H1 (cell line): Measurements from ENCODE around the gene MEF2C. TPM values are rescaled to one million over a fixed set of nuclear protein-coding genes. Genes with fewer than 3 reads are reported as not detected.
A peak's percentile ranks its signal among the peaks of the same experiment; 100 is the strongest.
"Not testable (repeated sequence)": the region's sequence is repeated elsewhere in the genome, so short reads cannot be mapped to it uniquely, and the experiment has no call there.

Experiments
- CTCF ChIA-PET: fragments of 300-600 bp; sonication (Branson Sonifier 250); formaldehyde crosslinking; loops from one replicate; lab custom pipeline; 2021; ENCODE audit not compliant: partially characterized antibody; lab: Charles Lee
- POLR2A ChIA-PET: fragments of 300-600 bp; sonication (Branson Sonifier 250); formaldehyde crosslinking; loops from one replicate; lab custom pipeline; 2021; ENCODE audit warnings: inconsistent platforms; ENCODE audit not compliant: partially characterized antibody; lab: Charles Lee
- DNase-seq, 2 experiments: peaks; one replicate each; pipeline versions ENCODE4 v3.0.0 to v3.0.0-alpha.2; 2010 to 2022; ENCODE audit warnings: low spot score in 2 of 2, low read depth in 1 of 2, mixed read lengths in 1 of 2
- FAIRE-seq: peaks from 2 replicates; lab custom pipeline; 2011; peaks lifted over from hg19 to GRCh38; lab: Jason Lieb, UNC
- H2AFZ ChIP-seq: 2 replicates; pipeline ENCODE4 v1.8.1; 2012; ENCODE audit warnings: low read length, inconsistent platforms
- H2AK5ac ChIP-seq: 2 replicates; pipeline ENCODE4 v1.6.1; 2013; ENCODE audit warnings: low read depth, low read length
- H2BK120ac ChIP-seq: replicated peaks from 2 replicates; pipeline ENCODE3; 2013; ENCODE audit warnings: low read depth, low read length, inconsistent platforms
- H2BK12ac ChIP-seq: 2 replicates; pipeline ENCODE4 v1.6.1; 2013; ENCODE audit warnings: low read depth, low read length
- H2BK15ac ChIP-seq: 2 replicates; pipeline ENCODE4 v1.6.1; 2013; ENCODE audit warnings: low read length
- H2BK20ac ChIP-seq: 2 replicates; pipeline ENCODE4 v1.6.1; 2013; ENCODE audit warnings: low read length
- H2BK5ac ChIP-seq: 2 replicates; pipeline ENCODE4 v1.6.1; 2013; ENCODE audit warnings: low read depth, low read length
- H3K14ac ChIP-seq: 2 replicates; pipeline ENCODE4 v1.6.1; 2013; ENCODE audit warnings: inconsistent platforms; ENCODE audit not compliant: insufficient read length
- H3K18ac ChIP-seq: 2 replicates; pipeline ENCODE4 v1.6.1; 2013; ENCODE audit warnings: low read length; ENCODE audit errors: extremely low read depth
- H3K23ac ChIP-seq: 2 replicates; pipeline ENCODE4 v1.6.1; 2013; ENCODE audit warnings: inconsistent platforms; ENCODE audit not compliant: insufficient read length
- H3K23me2 ChIP-seq: 2 replicates; pipeline ENCODE4 v1.6.1; 2013; ENCODE audit warnings: low read depth, low read length
- H3K27ac ChIP-seq: 2 replicates; pipeline ENCODE4 v1.6.1; 2011; ENCODE audit warnings: low read depth, low read length, inconsistent platforms
- H3K27me3 ChIP-seq, 4 experiments: replicated peaks in 1 of 4; 1 replicate in 1 of 4; 2 replicates in 3 of 4; pipeline versions ENCODE4 v1.6.1 to v1.8.1; 2011 to 2013; ENCODE audit warnings: low read length in 3 of 4, mild to moderate bottlenecking in 3 of 4, inconsistent platforms in 2 of 4, mixed read lengths in 2 of 4, moderate library complexity in 1 of 4; ENCODE audit not compliant: control insufficient read depth in 3 of 4, insufficient read depth in 3 of 4; ENCODE audit errors: extremely low read depth in 1 of 4
- H3K36me3 ChIP-seq, 4 experiments: 2 replicates each; pipeline versions ENCODE4 v1.6.1 to v1.8.1; 2011 to 2013; ENCODE audit warnings: mild to moderate bottlenecking in 4 of 4, low read length in 3 of 4, moderate library complexity in 2 of 4, control low read depth in 1 of 4, inconsistent platforms in 1 of 4; ENCODE audit not compliant: insufficient read depth in 4 of 4, control insufficient read depth in 2 of 4
- H3K4ac ChIP-seq: replicated peaks from 2 replicates; pipeline ENCODE3; 2013; ENCODE audit warnings: low read length, low read depth, mixed read lengths, inconsistent platforms; ENCODE audit not compliant: insufficient read length
- H3K4me1 ChIP-seq, 4 experiments: replicated peaks in 1 of 4; 1 replicate in 1 of 4; 2 replicates in 3 of 4; pipeline versions ENCODE4 v1.6.1 to v1.8.1; 2011 to 2013; ENCODE audit warnings: low read length in 3 of 4, inconsistent platforms in 2 of 4, mixed read lengths in 1 of 4; ENCODE audit not compliant: insufficient read depth in 4 of 4, control insufficient read depth in 3 of 4
- H3K4me2 ChIP-seq, 2 experiments: 2 replicates each; pipeline versions ENCODE4 v1.6.1 to v1.8.1; 2011 to 2013; ENCODE audit warnings: low read depth in 2 of 2, low read length in 2 of 2, control low read depth in 1 of 2, inconsistent platforms in 1 of 2, mild to moderate bottlenecking in 1 of 2; ENCODE audit not compliant: insufficient read depth in 1 of 2
- H3K4me3 ChIP-seq, 4 experiments: fragments of 200-600, 300-600 bp in 1 of 4; sonication (generic), shearing (Covaris generic), sonication (Bioruptor Twin) in 1 of 4; 2 replicates each; pipeline versions ENCODE4 v1.5.1 to v1.8.1; 2011 to 2016; ENCODE audit warnings: low read length in 4 of 4, low read depth in 3 of 4, control low read depth in 2 of 4, inconsistent platforms in 2 of 4, mild to moderate bottlenecking in 2 of 4, mixed read lengths in 1 of 4, moderate library complexity in 1 of 4; ENCODE audit not compliant: insufficient read depth in 2 of 4; ENCODE audit errors: extremely low read depth in 1 of 4
- H3K56ac ChIP-seq: replicated peaks from 2 replicates; pipeline ENCODE3; 2013; ENCODE audit warnings: low read depth, mild to moderate bottlenecking, mixed read lengths, low read length, inconsistent platforms; ENCODE audit not compliant: insufficient read length
- H3K79me1 ChIP-seq: 2 replicates; pipeline ENCODE4 v1.6.1; 2013; ENCODE audit warnings: low read depth, low read length, control low read depth
- H3K79me2 ChIP-seq, 2 experiments: 2 replicates each; pipeline versions ENCODE4 v1.6.1 to v1.8.1; 2012 to 2013; ENCODE audit warnings: low read length in 2 of 2, mild to moderate bottlenecking in 2 of 2, inconsistent platforms in 1 of 2; ENCODE audit not compliant: insufficient read depth in 2 of 2, control insufficient read depth in 1 of 2
- H3K9ac ChIP-seq, 4 experiments: replicated peaks in 1 of 4; 1 replicate in 1 of 4; 2 replicates in 3 of 4; pipeline versions ENCODE4 v1.6.1 to v1.8.1; 2011 to 2013; ENCODE audit warnings: low read depth in 3 of 4, low read length in 3 of 4, control low read depth in 2 of 4, mild to moderate bottlenecking in 2 of 4, moderate library complexity in 2 of 4, inconsistent platforms in 1 of 4; ENCODE audit errors: extremely low read depth in 1 of 4
- H3K9me3 ChIP-seq, 2 experiments: 2 replicates each; pipeline versions ENCODE4 v1.6.1 to v1.8.1; 2012 to 2013; ENCODE audit warnings: mild to moderate bottlenecking in 2 of 2, moderate library complexity in 2 of 2, control low read depth in 1 of 2, inconsistent platforms in 1 of 2, low read depth in 1 of 2, low read length in 1 of 2, mixed read lengths in 1 of 2; ENCODE audit not compliant: insufficient read depth in 2 of 2
- H4K20me1 ChIP-seq, 2 experiments: replicated peaks in 1 of 2; 2 replicates each; pipeline versions ENCODE3 to v1.8.1; 2011 to 2013; ENCODE audit warnings: inconsistent platforms in 2 of 2, low read length in 2 of 2, mild to moderate bottlenecking in 1 of 2; ENCODE audit not compliant: insufficient read depth in 2 of 2, control insufficient read depth in 1 of 2
- H4K5ac ChIP-seq: 2 replicates; pipeline ENCODE4 v1.6.1; 2013; ENCODE audit warnings: low read length, low read depth, mixed read lengths, inconsistent platforms; ENCODE audit not compliant: insufficient read length
- H4K8ac ChIP-seq: 2 replicates; pipeline ENCODE4 v1.8.0; 2013; ENCODE audit warnings: mild to moderate bottlenecking, moderate library complexity, low read length, inconsistent platforms; ENCODE audit not compliant: insufficient read depth; ENCODE audit errors: extremely low read depth
- H4K91ac ChIP-seq: replicated peaks from 2 replicates; pipeline ENCODE3; 2013; ENCODE audit warnings: low read length, mixed read lengths, inconsistent platforms; ENCODE audit not compliant: insufficient read length
- WGBS, 2 experiments: shearing (Covaris generic) in 1 of 2; methylation state at CpG; one replicate each; pipeline versions ENCODE4 v1.1.6 to v1.1.7; 2013 to 2015; ENCODE audit warnings: low lambda C conversion rate in 2 of 2, mixed read lengths in 2 of 2, inconsistent platforms in 1 of 2, low coverage in 1 of 2, missing lambda C conversion rate in 1 of 2; ENCODE audit not compliant: insufficient replicate concordance in 2 of 2, insufficient coverage in 1 of 2, insufficient read length in 1 of 2; ENCODE audit errors: extremely low coverage in 1 of 2, missing lambda C conversion rate in 1 of 2; 5-methylcytosine and 5-hydroxymethylcytosine counted together
- polyA plus RNA-seq, 7 experiments: library from polyadenylated mRNA; depleted of rRNA in 3 of 7; stranded (reverse) in 5 of 7; unstranded in 2 of 7; fragments of >200 nt in 5 of 7; fragments of 200-250 nt in 2 of 7; gene quantifications; 1 replicate in 5 of 7; 2 replicates in 1 of 7; 4 replicates in 1 of 7; pipeline versions ENCODE4 v1.2.1 to v1.2.3, GENCODE V29; 2011 to 2013; ENCODE audit warnings: missing spikeins in 2 of 7, mixed read lengths in 2 of 7
- total RNA-seq: library from RNA; stranded (reverse); fragmentation: NEBNext Ultra II Directional; extraction: Animal tissue kit (Norgen Biotek cat#: 25700); gene quantifications from 2 replicates; pipeline ENCODE4 v1.2.1, GENCODE V29; 2021

MEF2C gene
- total and polyA plus RNA-seq, 2 of the 8 experiments (the other 6 are each of a cell fraction or from before 2014, with no cell fraction given): 0.59 to 0.99 TPM

GRCh38 chr5:88912743-88913142, 29.8 kb upstream of the MEF2C start:
- H3K23ac ChIP-seq, H4K91ac ChIP-seq, H2AK5ac ChIP-seq, H3K23me2 ChIP-seq, H3K36me3 ChIP-seq, H3K4ac ChIP-seq, H2BK5ac ChIP-seq, H3K56ac ChIP-seq, H3K79me1 ChIP-seq, H2BK20ac ChIP-seq, H4K5ac ChIP-seq, H2BK12ac ChIP-seq, FAIRE-seq, H3K4me3 ChIP-seq, H3K9me3 ChIP-seq, H3K9ac ChIP-seq, H2AFZ ChIP-seq, H4K20me1 ChIP-seq, H3K14ac ChIP-seq, H2BK120ac ChIP-seq, H3K27ac ChIP-seq, H2BK15ac ChIP-seq, H3K18ac ChIP-seq, H3K27me3 ChIP-seq, H4K8ac ChIP-seq, DNase-seq, H3K4me1 ChIP-seq, POLR2A ChIA-PET, H3K79me2 ChIP-seq, H3K4me2 ChIP-seq, CTCF ChIA-PET: not testable (repeated sequence)
- WGBS, 2 experiments: 88% methylated on average over 1 of the region's 2 CpGs; no CpG with 5 or more reads in 1 of the 2 experiments

GRCh38 chr5:88911059-88911572, 28.1 kb upstream of the MEF2C start:
- H4K8ac ChIP-seq, DNase-seq, H3K79me2 ChIP-seq, H3K27me3 ChIP-seq, CTCF ChIA-PET, H3K36me3 ChIP-seq, H3K4me1 ChIP-seq, H2AK5ac ChIP-seq, H3K9me3 ChIP-seq, H3K4me3 ChIP-seq, H3K4ac ChIP-seq, H3K4me2 ChIP-seq, H4K20me1 ChIP-seq, H3K56ac ChIP-seq, H3K14ac ChIP-seq, H2BK12ac ChIP-seq, H4K91ac ChIP-seq, POLR2A ChIA-PET, H3K18ac ChIP-seq, H3K23ac ChIP-seq, H3K27ac ChIP-seq, H2BK5ac ChIP-seq, H2AFZ ChIP-seq, H4K5ac ChIP-seq, H2BK20ac ChIP-seq, H2BK15ac ChIP-seq, H3K9ac ChIP-seq, H2BK120ac ChIP-seq, H3K79me1 ChIP-seq, H3K23me2 ChIP-seq: not testable (repeated sequence)
- 95% methylated on average over 9 of the region's 9 CpGs; no CpG with 5 or more reads in 1 of the 2 experiments for WGBS, 2 experiments
- peak; percentile 58 for FAIRE-seq
